ENCODE data around the gene MIEF1.

GRCh38 chr22:39567135-39567946 lies 65.3 kb downstream of the MIEF1 start:
- TF ChIP-seq CTCF (IDR thresholded peaks at IDR 0.05) (no peak), POLR2A (IDR thresholded peaks at IDR 0.05) (no peak)

Data from suprapubic skin (tissue), 3 donors.